Amniotic stem cell (primary cell): ENCODE measurements around the gene PA2G4.

ENCODE experiments used
- DNase-seq: peaks from one replicate; lab custom pipeline; 2025; lab: John Stamatoyannopoulos, UW

Gene PA2G4

GRCh38 chr12:56127485-56127887 is 23.1 kb downstream of the PA2G4 start:
- DNase-seq = no peak

GRCh38 chr12:56127888-56128669 is 23.7 kb downstream of the PA2G4 start, which contains the start of gene ESYT1:
Gene ESYT1, plus strand, starts transcription at chr12:56128267. Its CDS starts 53 bp downstream, at chr12:56128320.
- peak; percentile 98 for DNase-seq

- DNase-seq = peak; percentile 11
These were observed 24.4 kb downstream of the PA2G4 start for GRCh38 chr12:56128670-56129205.

- peak; percentile 17 for DNase-seq
These were observed 25.0 kb downstream of the PA2G4 start for GRCh38 chr12:56129206-56129941.

GRCh38 chr12:56129942-56130495 is 25.7 kb downstream of the PA2G4 start:
- DNase-seq = no peak

- no peak for DNase-seq
These were observed 26.5 kb downstream of the PA2G4 start for GRCh38 chr12:56130876-56131275.

- no peak for DNase-seq
These were observed 30.5 kb downstream of the PA2G4 start for GRCh38 chr12:56134897-56135296.

- DNase-seq = no peak
These were observed 33.7 kb downstream of the PA2G4 start for GRCh38 chr12:56137853-56138571.

- no peak for DNase-seq
These were observed 37.8 kb downstream of the PA2G4 start for GRCh38 chr12:56141946-56142784.

GRCh38 chr12:56143217-56143616 is 38.9 kb downstream of the PA2G4 start:
- no peak for DNase-seq

- no peak for DNase-seq
These were observed 39.5 kb downstream of the PA2G4 start for GRCh38 chr12:56143870-56144269.

- DNase-seq = no peak
These were observed 40.9 kb downstream of the PA2G4 start for GRCh38 chr12:56145217-56145616.

GRCh38 chr12:56146492-56147460 is 42.4 kb downstream of the PA2G4 start:
- DNase-seq = no peak

- DNase-seq = no peak
These were observed 46.2 kb downstream of the PA2G4 start for GRCh38 chr12:56150563-56150962.

- peak; percentile 6 for DNase-seq
These were observed 47.3 kb downstream of the PA2G4 start for GRCh38 chr12:56151672-56152131.

- peak; percentile 91 for DNase-seq
These were observed 47.9 kb downstream of the PA2G4 start, which contains the start of gene MYL6B for GRCh38 chr12:56152132-56152755. Gene MYL6B, plus strand, starts transcription at chr12:56152587. Its CDS starts 1,332 bp downstream, at chr12:56153919.

GRCh38 chr12:56152756-56153677 is 48.7 kb downstream of the PA2G4 start:
- DNase-seq = no peak

- no peak for DNase-seq
These were observed 49.3 kb downstream of the PA2G4 start for GRCh38 chr12:56153678-56154065.
